Articular chondrocyte of knee joint (primary cell): ENCODE results near the gene GNG13. TPM values are rescaled to one million over a fixed set of nuclear protein-coding genes. Genes with fewer than 3 reads are reported as not detected.

ENCODE experiments used
- small RNA-seq: library from RNA; depleted of rRNA; stranded (forward); fragments of <200 nt; gene quantifications from one replicate; pipeline ENCODE3, GENCODE V24; 2012
- total RNA-seq: library from RNA; depleted of rRNA; stranded (reverse); fragments of >200 nt; gene quantifications from 2 replicates; pipeline ENCODE4 v1.2.3, GENCODE V29; 2012

The GNG13 gene, protein sequence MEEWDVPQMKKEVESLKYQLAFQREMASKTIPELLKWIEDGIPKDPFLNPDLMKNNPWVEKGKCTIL
- total RNA-seq, result not detected in 2 replicates

GRCh38 chr16:799948-800833 lies at the start of gene GNG13:
Gene GNG13, minus strand, starts transcription at chr16:800734. Its CDS starts 1,657 bp downstream, at chr16:799077.

DNA sequence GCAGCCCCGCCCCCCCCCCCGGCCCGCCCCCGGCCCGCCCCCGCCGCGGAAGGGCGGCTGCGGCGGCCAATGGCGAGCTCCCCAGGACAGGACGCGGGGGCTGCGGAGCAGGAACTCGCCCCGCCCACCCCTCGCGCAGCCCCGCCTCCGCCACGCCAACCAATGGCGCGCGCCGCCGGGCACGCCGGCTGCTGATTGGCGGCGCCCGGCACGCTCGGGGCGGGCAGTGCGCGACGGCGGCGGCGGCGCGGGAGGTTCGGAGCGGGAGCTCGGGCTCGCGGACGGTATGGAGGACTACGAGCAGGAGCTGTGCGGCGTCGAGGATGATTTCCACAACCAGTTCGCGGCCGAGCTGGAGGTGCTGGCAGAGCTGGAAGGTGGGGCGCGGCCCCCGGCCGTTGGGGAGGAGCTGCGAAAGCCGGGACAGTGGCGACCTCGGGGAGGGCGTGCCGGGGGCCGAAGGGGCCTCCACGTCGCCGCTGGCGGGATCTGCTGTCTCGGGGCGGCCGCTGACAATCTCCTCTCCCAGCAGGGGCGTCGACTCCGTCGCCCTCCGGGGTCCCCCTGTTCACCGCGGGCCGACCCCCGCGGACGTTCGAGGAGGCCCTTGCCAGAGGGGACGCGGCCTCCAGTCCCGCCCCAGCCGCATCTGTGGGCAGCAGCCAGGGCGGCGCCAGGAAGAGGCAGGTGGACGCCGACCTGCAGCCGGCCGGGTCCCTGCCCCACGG lies 12.0 kb downstream of the GNG13 start, which contains the start of gene CHTF18:
CHTF18 (plus strand) TSS at position 222 of the 728 bp plus-strand sequence; CDS start at position 287, 65 bp downstream.

GRCh38 chr16:787978-788398 lies 12.5 kb downstream of the GNG13 start, which contains the start of gene RPUSD1:
Gene RPUSD1, minus strand, starts transcription at chr16:788381. Its CDS starts 644 bp downstream, at chr16:787737.

DNA sequence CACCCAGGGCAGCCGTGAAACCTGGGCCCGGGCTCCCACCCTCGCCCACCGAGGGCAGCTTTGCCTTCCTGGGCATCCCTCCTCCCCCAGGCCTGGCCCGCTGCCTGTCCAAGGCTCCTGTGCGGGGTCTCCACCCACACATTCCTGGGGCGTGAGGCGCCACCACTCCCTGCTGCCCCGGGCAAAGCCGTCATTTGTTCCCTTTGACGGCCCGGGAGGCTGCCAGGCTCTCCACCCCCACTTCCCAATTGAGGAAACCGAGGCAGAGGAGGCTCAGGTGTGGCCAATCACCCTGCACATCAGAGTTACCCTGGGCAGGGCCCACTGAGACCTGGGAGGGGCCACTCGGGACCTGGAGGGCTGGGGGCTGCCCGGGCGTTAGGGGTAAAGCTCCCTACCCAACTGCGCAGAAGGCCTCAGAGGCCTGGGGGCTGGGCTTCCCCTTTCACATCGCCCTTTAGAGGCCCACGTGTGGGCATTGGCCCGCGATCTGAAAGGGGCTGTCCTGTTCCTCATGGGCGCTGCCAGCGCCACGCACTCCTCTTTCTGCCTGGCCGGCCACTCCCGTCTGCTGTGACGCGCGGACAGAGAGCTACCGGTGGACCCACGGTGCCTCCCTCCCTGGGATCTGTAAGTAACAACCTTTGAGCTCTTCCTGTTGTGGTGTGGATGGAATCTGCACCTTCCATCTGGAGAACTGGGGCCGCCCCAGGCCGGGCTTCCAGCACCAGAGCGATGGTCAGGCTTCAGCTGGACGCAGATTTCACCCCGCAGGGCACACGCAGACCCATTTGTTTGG lies 39.8 kb downstream of the GNG13 start, which contains the start of gene MSLN:
MSLN (plus strand) TSS at position 190 of the 799 bp plus-strand sequence. CDS start 1,947 bp downstream, outside the sequence.

Small RNA genes within 50 kb of the gene (small RNA-seq; reads per million reads assigned to genes)
- gene MIR662, result not detected

Other genes with a start within 250 kb of the GNG13 start
- 0.11 TPM in 1 of 2 replicates, not detected in the other for gene PRR35, start 240.3 kb downstream of the GNG13 start, total RNA-seq
- 0.43 and 0.65 TPM in 2 replicates for gene NHLRC4, start 233.7 kb downstream of the GNG13 start, total RNA-seq
- gene PIGQ, start 230.8 kb downstream of the GNG13 start, total RNA-seq, result 17.6 and 22.3 TPM in 2 replicates
- 9.5 and 9.8 TPM in 2 replicates for gene RAB40C, start 210.7 kb downstream of the GNG13 start, total RNA-seq
- 0.11 and 0.13 TPM in 2 replicates for gene WFIKKN1, start 169.7 kb downstream of the GNG13 start, total RNA-seq
- 64.2 and 79.6 TPM in 2 replicates for gene METTL26, start 164.4 kb downstream of the GNG13 start, total RNA-seq
- gene MCRIP2, start 158.9 kb downstream of the GNG13 start, total RNA-seq, result 9.1 and 12.9 TPM in 2 replicates
- 8.8 and 9.4 TPM in 2 replicates for gene WDR90, start 151.4 kb downstream of the GNG13 start, total RNA-seq
- gene RHOT2, start 132.6 kb downstream of the GNG13 start, total RNA-seq, result 24.3 and 25.2 TPM in 2 replicates
- 0.65 and 1.2 TPM in 2 replicates for gene RHBDL1, start 125.1 kb downstream of the GNG13 start, total RNA-seq
- gene STUB1, start 120.3 kb downstream of the GNG13 start, total RNA-seq, result 75.1 and 78.9 TPM in 2 replicates
- gene JMJD8, start 116.4 kb downstream of the GNG13 start, total RNA-seq, result 39.9 and 45.1 TPM in 2 replicates
- 6.0 and 7.6 TPM in 2 replicates for gene WDR24, start 110.3 kb downstream of the GNG13 start, total RNA-seq
- under 0.01 and 0.11 TPM in 2 replicates for gene FBXL16, start 94.9 kb downstream of the GNG13 start, total RNA-seq
- gene METRN, start 85.6 kb downstream of the GNG13 start, total RNA-seq, result 39.6 and 40.2 TPM in 2 replicates
- 16.9 and 18.2 TPM in 2 replicates for gene ANTKMT, start 79.6 kb downstream of the GNG13 start, total RNA-seq
- 0.97 and 1.3 TPM in 2 replicates for gene CCDC78, start 74.3 kb downstream of the GNG13 start, total RNA-seq
- 6.1 and 10.2 TPM in 2 replicates for gene HAGHL, start 73.6 kb downstream of the GNG13 start, total RNA-seq
- gene CIAO3, start 59.7 kb downstream of the GNG13 start, total RNA-seq, result 19.5 and 26.3 TPM in 2 replicates
- 0.32 and 5.9 TPM in 2 replicates for gene MSLN, start 40.0 kb downstream of the GNG13 start, total RNA-seq
- 15.8 and 16.6 TPM in 2 replicates for gene RPUSD1, start 12.4 kb downstream of the GNG13 start, total RNA-seq
- gene CHTF18, start 12.1 kb downstream of the GNG13 start, total RNA-seq, result 3.3 and 5.4 TPM in 2 replicates
- gene LMF1, start 170.2 kb upstream of the GNG13 start, total RNA-seq, result 34.2 and 34.6 TPM in 2 replicates
- 0.91 and 3.1 TPM in 2 replicates for gene SOX8, start 181.0 kb upstream of the GNG13 start, total RNA-seq